ENCODE measurements around the gene DIP2C.

The DIP2C gene

DNA sequence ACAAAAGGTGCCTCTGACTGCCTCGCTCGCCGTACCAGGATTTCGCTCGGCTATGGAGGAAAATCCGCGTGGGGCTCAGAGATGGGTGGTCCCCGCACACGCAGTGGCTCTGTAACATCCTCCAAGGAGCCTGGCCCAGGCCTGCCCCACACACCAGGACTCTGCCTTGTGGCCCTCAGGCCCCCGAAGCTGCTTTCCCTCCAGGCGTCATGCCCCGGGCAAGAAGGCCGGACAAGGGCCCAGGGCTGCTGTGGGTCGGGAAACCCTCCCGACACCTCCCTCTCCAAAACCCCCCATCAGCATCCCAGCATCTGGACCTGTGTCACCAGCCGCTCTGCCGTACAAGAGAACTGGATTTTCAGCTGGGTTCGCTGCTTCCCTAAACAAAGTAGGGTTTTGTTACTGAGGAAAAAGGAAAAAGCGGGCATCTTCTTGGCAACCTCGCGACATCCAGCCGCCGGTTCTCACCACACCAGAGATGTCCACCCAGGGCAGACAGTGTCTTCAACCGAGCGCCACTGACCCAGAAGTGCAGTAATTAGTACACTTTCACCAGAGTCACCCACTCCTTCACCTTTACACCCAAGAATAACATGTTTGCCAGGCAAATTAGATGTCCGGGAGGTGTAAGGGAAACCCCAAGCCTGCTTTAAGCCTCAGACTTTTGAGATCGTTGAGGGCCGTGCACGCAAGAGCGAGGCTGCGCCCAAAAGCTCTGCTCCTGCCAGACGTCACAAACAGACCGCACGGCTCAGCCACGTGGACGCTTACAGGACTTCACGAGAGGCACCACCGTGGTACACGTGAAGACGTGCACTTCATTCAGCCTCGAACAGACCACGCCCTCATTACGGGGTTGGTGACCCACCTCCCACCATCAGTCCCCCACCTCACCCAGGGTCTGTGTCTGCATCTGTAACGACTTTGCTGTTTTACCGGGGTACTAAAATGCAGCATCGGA is 62.2 kb downstream of the DIP2C start:
- no peaks in the 10 kb centered on the region for H3K27me3 ChIP-seq (ENCODE audit: insufficient read depth, low read length)
- H3K27ac ChIP-seq (ENCODE audit: low read length), result no peak overlapping the region
- H3K9ac ChIP-seq (ENCODE audit: low read depth, low read length), result no peak overlapping the region
- no peaks in the 10 kb centered on the region for H3K9me3 ChIP-seq (ENCODE audit: insufficient read depth, low read depth, low read length)
- peaks cover 22% of the 10 kb centered on the region; the same call in 1 of the 2 replicates for H3K4me1 ChIP-seq (ENCODE audit: insufficient read depth, low read length)
- H3K4me3 ChIP-seq (ENCODE audit: low read length), result no peak overlapping the region
- no peaks in the 10 kb centered on the region for H3K36me3 ChIP-seq (ENCODE audit: insufficient read depth, low read depth, low read length)

DNA sequence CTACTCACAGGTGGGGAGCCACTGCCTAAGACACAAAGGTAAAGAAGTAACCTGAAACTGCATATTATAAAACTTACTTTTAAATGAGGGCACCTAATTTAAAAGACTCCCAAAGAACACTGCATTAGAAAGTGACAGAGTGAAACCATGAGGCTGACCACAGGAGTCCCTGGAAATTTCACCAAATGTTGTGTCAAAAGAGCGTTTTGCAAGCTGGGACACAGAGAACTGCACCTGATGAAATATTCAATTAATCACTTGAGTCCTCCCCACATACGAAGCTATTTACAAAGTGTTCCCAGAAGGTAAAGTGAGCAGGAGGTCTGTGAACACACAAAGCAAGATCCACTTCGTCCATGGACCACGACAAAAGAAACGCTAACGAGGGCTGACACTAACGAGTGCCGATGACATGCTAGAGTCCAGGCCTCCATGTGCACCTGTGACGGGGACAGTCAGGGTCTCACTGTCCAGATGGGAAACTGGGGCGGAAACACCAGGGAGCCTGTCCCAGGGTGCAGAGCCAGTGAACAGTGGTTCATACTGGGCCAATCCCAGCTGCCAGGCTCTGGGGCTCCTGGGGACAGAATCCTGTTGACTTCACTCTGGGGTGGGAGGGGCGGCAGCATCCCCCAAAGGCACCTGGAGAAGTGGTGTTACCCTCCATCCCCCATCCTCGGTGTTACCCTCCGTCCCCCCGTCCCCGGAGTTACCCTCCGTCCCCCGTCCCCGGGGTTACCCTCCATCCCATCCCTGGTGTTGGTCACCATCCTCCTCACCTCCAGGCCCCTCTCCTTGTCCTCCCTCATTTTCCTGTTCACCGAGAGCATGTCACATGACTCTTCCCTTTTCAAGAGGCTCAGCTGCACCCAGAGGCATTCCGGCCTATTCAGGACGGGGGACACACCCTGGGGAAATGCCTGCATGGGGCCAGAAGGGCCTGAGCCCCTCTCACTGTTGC is 63.4 kb downstream of the DIP2C start:
- Histone ChIP-seq H3K9me3 (ENCODE audit: insufficient read depth, low read depth, low read length) (no peaks in the 10 kb centered on the region), H3K9ac (ENCODE audit: low read depth, low read length) (no peak overlapping the region)

GRCh38 chr10:625333-625696 is 64.2 kb downstream of the DIP2C start:
- Histone ChIP-seq H3K27me3 (ENCODE audit: insufficient read depth, low read length) (no peaks in the 10 kb centered on the region), H3K4me3 (ENCODE audit: low read length) (peak overlapping the region; percentile 34; the same call in 1 of the 2 replicates)

More for the DNA sequence above, 63.4 kb downstream of the DIP2C start:
- Histone ChIP-seq H3K4me1 (ENCODE audit: insufficient read depth, low read length) (peaks cover 22% of the 10 kb centered on the region; the same call in 1 of the 2 replicates), H3K4me3 (ENCODE audit: low read length) (no peak overlapping the region), H3K36me3 (ENCODE audit: insufficient read depth, low read depth, low read length) (no peaks in the 10 kb centered on the region), H3K27ac (ENCODE audit: low read length) (no peak overlapping the region), H3K27me3 (ENCODE audit: insufficient read depth, low read length) (no peaks in the 10 kb centered on the region)

GRCh38 chr10:624605-625332 is 64.7 kb downstream of the DIP2C start:
- no peaks in the 10 kb centered on the region for H3K36me3 ChIP-seq (ENCODE audit: insufficient read depth, low read depth, low read length)
- no peak overlapping the region for H3K9ac ChIP-seq (ENCODE audit: low read depth, low read length)
- H3K27me3 ChIP-seq (ENCODE audit: insufficient read depth, low read length), result no peaks in the 10 kb centered on the region
- H3K27ac ChIP-seq (ENCODE audit: low read length), result no peak overlapping the region
- H3K4me1 ChIP-seq (ENCODE audit: insufficient read depth, low read length), result peaks cover 22% of the 10 kb centered on the region; the same call in 1 of the 2 replicates
- no peaks in the 10 kb centered on the region for H3K9me3 ChIP-seq (ENCODE audit: insufficient read depth, low read depth, low read length)
- peak overlapping the region; percentile 34 for H3K4me3 ChIP-seq (ENCODE audit: low read length)

More at GRCh38 chr10:625333-625696, 64.2 kb downstream of the DIP2C start:
- Histone ChIP-seq H3K4me1 (ENCODE audit: insufficient read depth, low read length) (peaks cover 22% of the 10 kb centered on the region; the same call in 1 of the 2 replicates), H3K27ac (ENCODE audit: low read length) (no peak overlapping the region), H3K36me3 (ENCODE audit: insufficient read depth, low read depth, low read length) (no peaks in the 10 kb centered on the region), H3K9me3 (ENCODE audit: insufficient read depth, low read depth, low read length) (no peaks in the 10 kb centered on the region), H3K9ac (ENCODE audit: low read depth, low read length) (no peak overlapping the region)

GRCh38 chr10:624312-624604 is 65.2 kb downstream of the DIP2C start:
- Histone ChIP-seq H3K27me3 (ENCODE audit: insufficient read depth, low read length) (no peaks in the 10 kb centered on the region), H3K9ac (ENCODE audit: low read depth, low read length) (no peak overlapping the region), H3K4me1 (ENCODE audit: insufficient read depth, low read length) (peaks cover 22% of the 10 kb centered on the region; the same call in 1 of the 2 replicates), H3K9me3 (ENCODE audit: insufficient read depth, low read depth, low read length) (no peaks in the 10 kb centered on the region), H3K36me3 (ENCODE audit: insufficient read depth, low read depth, low read length) (no peaks in the 10 kb centered on the region), H3K27ac (ENCODE audit: low read length) (no peak overlapping the region), H3K4me3 (ENCODE audit: low read length) (0 out of 2 replicates have a peak overlapping the region, but pooled peaks have one; percentile 34)

GRCh38 chr10:623477-624311 is 65.8 kb downstream of the DIP2C start:
- Histone ChIP-seq H3K27me3 (ENCODE audit: insufficient read depth, low read length) (no peaks in the 10 kb centered on the region), H3K4me3 (ENCODE audit: low read length) (no peak overlapping the region), H3K4me1 (ENCODE audit: insufficient read depth, low read length) (peaks cover 22% of the 10 kb centered on the region; the same call in 1 of the 2 replicates), H3K27ac (ENCODE audit: low read length) (no peak overlapping the region), H3K36me3 (ENCODE audit: insufficient read depth, low read depth, low read length) (no peaks in the 10 kb centered on the region), H3K9ac (ENCODE audit: low read depth, low read length) (no peak overlapping the region), H3K9me3 (ENCODE audit: insufficient read depth, low read depth, low read length) (no peaks in the 10 kb centered on the region)

GRCh38 chr10:623014-623413 is 66.5 kb downstream of the DIP2C start:
- Histone ChIP-seq H3K4me3 (ENCODE audit: low read length) (no peak overlapping the region), H3K27ac (ENCODE audit: low read length) (no peak overlapping the region), H3K9ac (ENCODE audit: low read depth, low read length) (no peak overlapping the region), H3K27me3 (ENCODE audit: insufficient read depth, low read length) (no peaks in the 10 kb centered on the region), H3K36me3 (ENCODE audit: insufficient read depth, low read depth, low read length) (no peaks in the 10 kb centered on the region), H3K9me3 (ENCODE audit: insufficient read depth, low read depth, low read length) (no peaks in the 10 kb centered on the region), H3K4me1 (ENCODE audit: insufficient read depth, low read length) (peaks cover 22% of the 10 kb centered on the region; the same call in 1 of the 2 replicates)

DNA sequence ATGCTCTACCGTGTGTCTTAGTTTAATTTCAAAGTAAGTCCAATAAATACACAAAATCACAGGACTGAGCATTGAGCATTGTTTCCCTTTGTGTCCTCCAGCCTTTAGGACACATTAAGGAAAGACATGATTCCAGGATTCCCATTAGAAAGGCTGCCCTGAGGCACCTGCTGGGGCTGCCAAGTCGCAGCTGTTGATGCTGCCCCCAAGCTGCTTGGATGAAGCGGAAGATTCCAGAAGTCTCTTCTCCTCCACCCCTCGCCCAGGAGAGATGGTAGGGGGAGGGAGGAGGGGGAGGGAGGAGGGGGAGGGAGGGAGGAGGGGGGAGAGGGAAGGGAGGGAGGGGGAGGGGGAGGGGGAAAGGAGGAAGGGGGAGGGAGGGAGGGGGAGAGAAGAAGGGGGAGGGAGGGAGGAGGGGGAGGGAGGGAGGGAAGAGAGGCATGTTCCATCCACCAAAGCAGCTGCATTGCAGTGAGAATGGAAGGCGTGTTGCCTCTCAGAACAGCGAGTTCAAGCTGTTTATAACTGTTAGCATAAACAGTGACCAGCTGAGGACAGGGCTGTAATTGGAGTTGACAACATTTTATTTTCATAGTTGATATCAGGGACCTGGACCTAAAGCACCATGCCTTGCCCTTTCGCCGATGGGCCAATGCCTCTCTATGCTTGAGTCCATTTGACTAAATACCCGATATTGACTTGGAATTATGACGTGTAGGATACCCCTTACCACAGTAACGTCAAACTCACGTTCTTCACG is 67.3 kb downstream of the DIP2C start:
- H3K9ac ChIP-seq (ENCODE audit: low read depth, low read length), result no peak overlapping the region
- no peaks in the 10 kb centered on the region for H3K27me3 ChIP-seq (ENCODE audit: insufficient read depth, low read length)
- no peak overlapping the region for H3K27ac ChIP-seq (ENCODE audit: low read length)
- H3K36me3 ChIP-seq (ENCODE audit: insufficient read depth, low read depth, low read length), result no peaks in the 10 kb centered on the region
- no peaks in the 10 kb centered on the region for H3K9me3 ChIP-seq (ENCODE audit: insufficient read depth, low read depth, low read length)
- peaks cover 22% of the 10 kb centered on the region; the same call in 1 of the 2 replicates for H3K4me1 ChIP-seq (ENCODE audit: insufficient read depth, low read length)
- no peak overlapping the region for H3K4me3 ChIP-seq (ENCODE audit: low read length)

DNA sequence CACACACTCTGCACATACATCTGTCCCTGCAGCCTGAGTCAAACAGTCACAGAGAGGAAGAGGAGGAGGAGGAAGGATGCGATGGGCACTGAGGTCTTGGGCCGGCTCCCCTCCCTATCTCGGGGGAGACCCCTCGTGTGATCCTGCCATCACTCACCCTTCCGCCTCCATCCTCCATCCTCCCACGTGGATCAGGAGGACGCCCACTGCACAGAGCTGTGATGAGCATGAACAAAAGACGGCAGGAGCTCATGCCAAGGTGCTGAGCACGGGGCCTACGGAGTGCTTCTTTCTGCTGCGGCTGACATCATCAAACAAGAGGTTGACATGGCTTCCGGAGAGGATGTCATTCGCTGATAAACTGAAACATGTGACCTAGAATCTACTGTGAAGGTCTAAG is 68.0 kb downstream of the DIP2C start:
- Histone ChIP-seq H3K9ac (ENCODE audit: low read depth, low read length) (no peak overlapping the region), H3K27me3 (ENCODE audit: insufficient read depth, low read length) (no peaks in the 10 kb centered on the region), H3K9me3 (ENCODE audit: insufficient read depth, low read depth, low read length) (no peaks in the 10 kb centered on the region), H3K4me1 (ENCODE audit: insufficient read depth, low read length) (peaks cover 22% of the 10 kb centered on the region; the same call in 1 of the 2 replicates), H3K27ac (ENCODE audit: low read length) (no peak overlapping the region), H3K4me3 (ENCODE audit: low read length) (no peak overlapping the region), H3K36me3 (ENCODE audit: insufficient read depth, low read depth, low read length) (no peaks in the 10 kb centered on the region)

GRCh38 chr10:620971-621370 is 68.5 kb downstream of the DIP2C start:
- Histone ChIP-seq H3K27me3 (ENCODE audit: insufficient read depth, low read length) (no peaks in the 10 kb centered on the region), H3K27ac (ENCODE audit: low read length) (no peak overlapping the region), H3K4me1 (ENCODE audit: insufficient read depth, low read length) (peaks cover 21% of the 10 kb centered on the region; the same call in 1 of the 2 replicates), H3K4me3 (ENCODE audit: low read length) (no peak overlapping the region), H3K9me3 (ENCODE audit: insufficient read depth, low read depth, low read length) (no peaks in the 10 kb centered on the region), H3K9ac (ENCODE audit: low read depth, low read length) (no peak overlapping the region), H3K36me3 (ENCODE audit: insufficient read depth, low read depth, low read length) (no peaks in the 10 kb centered on the region)

Data from iPS-20b (cell line).